ENCODE measurements around the gene DMWD.

DNA sequence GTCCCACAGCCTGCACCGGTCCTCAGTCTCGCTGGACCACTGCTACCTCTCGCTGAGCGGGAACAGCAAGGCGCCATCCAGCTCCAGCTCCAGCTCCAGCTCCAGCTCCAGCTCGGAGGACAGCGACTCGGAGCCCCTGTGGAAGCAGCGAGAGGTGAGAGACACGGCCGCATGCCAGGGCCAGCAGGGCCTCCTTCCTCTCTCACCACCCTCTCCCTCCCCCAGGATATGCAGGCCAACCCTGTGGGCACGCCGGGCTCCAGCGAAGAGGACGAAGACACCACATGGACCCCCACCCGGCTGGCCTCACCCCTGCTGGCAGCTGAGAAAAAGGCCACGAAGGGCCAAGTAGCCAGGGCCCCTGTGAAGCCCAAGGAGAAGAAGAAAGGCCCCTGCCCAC lies 30.9 kb downstream of the DMWD start:
- TF ChIP-seq, protein P1, sequence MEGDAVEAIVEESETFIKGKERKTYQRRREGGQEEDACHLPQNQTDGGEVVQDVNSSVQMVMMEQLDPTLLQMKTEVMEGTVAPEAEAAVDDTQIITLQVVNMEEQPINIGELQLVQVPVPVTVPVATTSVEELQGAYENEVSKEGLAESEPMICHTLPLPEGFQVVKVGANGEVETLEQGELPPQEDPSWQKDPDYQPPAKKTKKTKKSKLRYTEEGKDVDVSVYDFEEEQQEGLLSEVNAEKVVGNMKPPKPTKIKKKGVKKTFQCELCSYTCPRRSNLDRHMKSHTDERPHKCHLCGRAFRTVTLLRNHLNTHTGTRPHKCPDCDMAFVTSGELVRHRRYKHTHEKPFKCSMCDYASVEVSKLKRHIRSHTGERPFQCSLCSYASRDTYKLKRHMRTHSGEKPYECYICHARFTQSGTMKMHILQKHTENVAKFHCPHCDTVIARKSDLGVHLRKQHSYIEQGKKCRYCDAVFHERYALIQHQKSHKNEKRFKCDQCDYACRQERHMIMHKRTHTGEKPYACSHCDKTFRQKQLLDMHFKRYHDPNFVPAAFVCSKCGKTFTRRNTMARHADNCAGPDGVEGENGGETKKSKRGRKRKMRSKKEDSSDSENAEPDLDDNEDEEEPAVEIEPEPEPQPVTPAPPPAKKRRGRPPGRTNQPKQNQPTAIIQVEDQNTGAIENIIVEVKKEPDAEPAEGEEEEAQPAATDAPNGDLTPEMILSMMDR (IDR thresholded peaks at IDR 0.05; ENCODE audit: borderline replicate concordance, extremely low read depth, low read length, poor library complexity, severe bottlenecking), result no peak
- no peak for TF ChIP-seq EZH2 (IDR thresholded peaks at IDR 0.05; ENCODE audit: borderline replicate concordance, low read depth, low read length, severe bottlenecking)
